Adrenal gland (tissue), 12 donors: Measurements from ENCODE around the gene HBP1. TPM values are rescaled to one million over a fixed set of nuclear protein-coding genes. Genes with fewer than 3 reads are reported as not detected.

Experiments
- DNase-seq, 7 donors: peaks; one replicate each; pipeline ENCODE4 v3.0.0-alpha.2; 2019 to 2020
- H3K27ac ChIP-seq, 5 donors: fragments of 200-600 bp; sonication (generic) in 4 of 5; 1 replicate in 3 of 5; 2 replicates in 2 of 5; pipeline versions ENCODE4 v1.5.1 to v1.8.0; 2016 to 2020; ENCODE audit warnings: mild to moderate bottlenecking in 1 of 5
- H3K27me3 ChIP-seq: fragments of 200-600 bp; 2 replicates; pipeline ENCODE4 v1.8.0; 2021
- H3K36me3 ChIP-seq, 2 donors: fragments of 200-600 bp; replicated peaks in 1 of 2; 1 replicate in 1 of 2; 2 replicates in 1 of 2; pipeline versions ENCODE4 v1.5.1 to v1.8.0; 2018 to 2022
- H3K4me1 ChIP-seq, 2 donors: fragments of 200-600 bp; replicated peaks in 1 of 2; 1 replicate in 1 of 2; 2 replicates in 1 of 2; pipeline versions ENCODE4 v1.5.1 to v1.8.0; 2018 to 2021
- H3K4me3 ChIP-seq, 4 donors: fragments of 200-600 bp; sonication (generic) in 3 of 4; one replicate each; pipeline ENCODE4 v1.5.1; 2016 to 2018
- H3K9me3 ChIP-seq, 3 donors: fragments of 200-600 bp; sonication (generic) in 1 of 3; replicated peaks in 1 of 3; 1 replicate in 2 of 3; 2 replicates in 1 of 3; pipeline versions ENCODE4 v1.5.1 to v1.8.0; 2016 to 2021
- CTCF ChIP-seq, 6 experiments: fragments of 450-650 bp in 4 of 6; fragments of 200-600 bp in 2 of 6; sonication (generic) in 1 of 6; IDR thresholded peaks; 1 replicate in 5 of 6; 2 replicates in 1 of 6; pipeline versions ENCODE4 v1.5.1 to v1.8.0; 2016 to 2021; ENCODE audit warnings: antibody characterized with exemption in 6 of 6, mild to moderate bottlenecking in 2 of 6, moderate library complexity in 1 of 6
- POLR2A ChIP-seq, 2 donors: fragments of 450-650 bp; IDR thresholded peaks; one replicate each; pipeline ENCODE4 v1.6.1; 2017; ENCODE audit warnings: antibody characterized with exemption in 2 of 2, mild to moderate bottlenecking in 2 of 2, moderate library complexity in 1 of 2
- WGBS, 4 donors: extraction: QIAGEN DNeasy Blood & Tissue Kit in 2 of 4; methylation state at CpG; one replicate each; pipeline versions ENCODE4 v1.1.5 to v1.1.7; 2013 to 2017; 5-methylcytosine and 5-hydroxymethylcytosine counted together
- intact Hi-C, 2 donors: fragments of 100-400 bp; cut with DNase I; formaldehyde crosslinking; loops; one replicate each; pipeline versions ENCODE4 v1.14.1 to v1.15.0; 2022 to 2023
- polyA plus RNA-seq, 3 donors: library from polyadenylated mRNA; stranded (reverse); fragments of 200-250 nt in 2 of 3; fragments of 350-450 nt in 1 of 3; fragmentation: Illumina TruSeq in 1 of 3; extraction: RNeasy Lipid Tissue Mini Kit (QIAGEN cat#74804) in 1 of 3; gene quantifications; one replicate each; pipeline ENCODE4 v1.2.3, GENCODE V29; 2013 to 2014
- total RNA-seq, 9 donors: library from RNA; depleted of rRNA in 4 of 9; stranded (reverse); fragments of >200 nt in 4 of 9; fragments of 120-200 nt in 1 of 9; fragmentation: NEBNext Ultra II Directional in 1 of 9; extraction: Animal tissue kit (Norgen Biotek cat#: 25700) in 1 of 9; gene quantifications; one replicate each; pipeline versions ENCODE4 v1.1.0 to v1.2.4, GENCODE V29; 2013 to 2023
- donor health status: healthy with polysubstance abuse.
- donor health status: Bipolar disorder and iron deficiency.
- donor health status: DM: yes; HTN: yes; CAD: no.
- donor health status: DM: no; HTN: no; CAD: no.
- donor health status: DM: no; HTN: no; CAD: no.
- donor health status: DM: yes; HTN: yes; CAD: no.

The HBP1 gene
- total and polyA plus RNA-seq, 12 donors, result 36.2 to 158 (median 84.7) TPM

DNA sequence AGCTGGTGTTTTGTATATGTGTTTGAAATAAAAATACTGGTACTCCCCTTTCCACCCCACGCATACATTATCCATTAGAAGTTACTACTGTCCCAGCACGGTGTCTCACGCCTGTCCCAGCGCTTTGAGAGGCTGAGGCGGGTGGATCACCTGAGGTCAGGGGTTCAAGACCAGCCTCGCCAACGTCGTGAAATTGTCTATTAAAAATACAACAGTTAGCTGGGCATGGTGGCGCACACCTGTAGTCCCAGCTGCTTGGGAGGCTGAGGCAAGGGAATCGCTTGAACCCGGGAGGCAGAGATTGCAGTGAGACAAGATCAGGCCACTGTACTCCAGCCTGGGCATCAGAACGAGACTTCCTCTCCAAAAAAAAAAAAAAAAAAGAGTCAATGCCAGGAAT lies 2.7 kb downstream of the HBP1 start:
- H3K9me3 ChIP-seq, result no peaks in the 10 kb centered on the region
- H3K27ac ChIP-seq, result peak overlapping the region in 2 of 5 donors; percentile 21 to 99
- H3K4me3 ChIP-seq, result peak overlapping the region in 1 of 4 donors; percentile 9
- TF ChIP-seq POLR2A (IDR thresholded peaks at IDR 0.05) (no peak), CTCF (IDR thresholded peaks at IDR 0.05) (no peak)
- H3K4me1 ChIP-seq, result peaks cover 32 to 55% of the 10 kb centered on the region in 2 donors
- intact Hi-C loops, result no loop called here
- 85 to 88% (median 86%) methylated on average over 12 of the region's 12 CpGs for WGBS, 4 donors
- no peaks in the 10 kb centered on the region for H3K36me3 ChIP-seq
- no peaks in the 10 kb centered on the region for H3K27me3 ChIP-seq
- DNase-seq, result no peak

DNA sequence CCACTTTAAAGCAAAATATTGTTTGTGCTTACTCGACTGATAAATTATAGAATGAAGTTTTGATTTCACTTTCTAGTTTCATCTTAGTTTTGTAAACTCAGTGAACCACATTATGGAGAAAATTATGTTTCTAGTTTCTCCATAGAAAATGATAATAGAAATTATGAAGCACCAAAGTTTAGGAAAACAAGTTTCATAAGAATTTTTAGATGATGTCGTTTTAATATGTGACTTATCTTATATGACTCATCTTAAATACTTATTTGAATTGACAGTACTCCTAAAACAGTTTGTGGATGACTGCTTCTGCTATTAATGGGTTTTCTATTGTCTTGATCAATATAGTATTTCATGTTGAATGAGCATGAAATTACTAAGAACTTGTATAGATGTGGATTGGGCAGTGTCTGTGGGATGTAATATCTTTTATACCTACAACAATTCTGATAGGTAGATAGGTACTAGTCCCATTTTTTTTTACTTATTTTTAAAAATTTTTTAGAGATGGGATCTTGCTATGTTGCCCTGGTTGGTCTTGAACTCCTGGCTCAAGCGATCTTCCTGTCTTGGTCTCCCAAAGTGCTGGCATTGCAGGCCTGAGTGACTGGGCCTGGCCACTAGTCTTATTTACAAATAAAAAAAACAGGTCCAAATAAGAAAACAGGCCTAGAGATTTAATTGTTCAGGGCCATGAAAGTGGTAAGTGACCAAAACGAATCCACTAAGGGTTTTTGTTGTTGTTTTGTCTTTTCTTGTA lies 3.7 kb downstream of the HBP1 start:
- intact Hi-C loops, result no loop called here
- H3K9me3 ChIP-seq, result no peaks in the 10 kb centered on the region
- no peak overlapping the region for H3K27ac ChIP-seq
- peaks cover 32 to 53% of the 10 kb centered on the region in 2 donors for H3K4me1 ChIP-seq
- no peak for DNase-seq
- H3K4me3 ChIP-seq, result no peak overlapping the region
- no peaks in the 10 kb centered on the region for H3K36me3 ChIP-seq
- no peak for TF ChIP-seq CTCF (IDR thresholded peaks at IDR 0.05)
- TF ChIP-seq POLR2A (IDR thresholded peaks at IDR 0.05), result no peak
- no peaks in the 10 kb centered on the region for H3K27me3 ChIP-seq
- WGBS, 4 donors, result 62 to 72% (median 69%) methylated on average over 4 of the region's 4 CpGs

GRCh38 chr7:107173191-107173590 lies 4.4 kb downstream of the HBP1 start:
- DNase-seq, result no peak
- Histone ChIP-seq H3K36me3 (no peaks in the 10 kb centered on the region), H3K4me3 (no peak overlapping the region), H3K4me1 (peaks cover 32 to 53% of the 10 kb centered on the region in 2 donors), H3K27me3 (no peaks in the 10 kb centered on the region), H3K27ac (peak overlapping the region in 1 of 5 donors; percentile 18), H3K9me3 (no peaks in the 10 kb centered on the region)
- intact Hi-C loops, result no loop called here
- TF ChIP-seq POLR2A (IDR thresholded peaks at IDR 0.05), result no peak
- no peak for TF ChIP-seq CTCF (IDR thresholded peaks at IDR 0.05)
- 82 to 89% (median 85%) methylated on average over 2 of the region's 2 CpGs for WGBS, 4 donors

DNA sequence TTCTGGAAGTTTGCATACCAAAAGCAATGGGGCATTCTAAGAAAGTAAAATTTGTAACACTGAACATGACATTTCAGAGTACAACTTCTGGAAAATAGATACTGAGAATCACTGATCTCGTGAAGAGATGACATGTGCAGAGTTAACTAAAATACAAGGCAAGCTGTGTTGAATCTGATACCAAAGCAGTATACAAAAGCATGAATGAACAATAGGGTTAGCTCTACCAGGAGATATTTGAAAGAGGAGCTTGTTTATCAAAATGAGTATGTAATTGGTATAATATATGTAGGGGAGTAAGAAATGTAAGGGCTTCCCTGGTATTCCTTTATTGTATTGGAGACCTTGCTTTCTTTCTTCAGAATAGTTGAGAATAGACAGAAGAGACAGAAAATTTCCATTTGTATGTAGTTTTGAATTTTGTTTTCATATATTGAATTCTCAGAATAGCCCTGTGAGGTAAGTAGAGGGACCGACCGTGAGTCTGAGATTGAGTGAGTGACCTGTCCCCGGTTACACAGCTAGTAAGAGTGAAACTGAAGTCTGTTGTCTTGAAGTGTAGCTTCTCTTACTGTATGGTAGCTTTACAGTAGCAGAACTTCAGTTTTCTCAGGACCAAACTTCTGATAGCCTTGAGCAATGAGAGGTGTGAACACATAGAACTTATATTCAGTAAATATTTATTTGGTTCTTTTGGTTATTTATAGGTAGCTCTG lies 5.0 kb downstream of the HBP1 start:
- H3K36me3 ChIP-seq, result no peaks in the 10 kb centered on the region
- H3K27ac ChIP-seq, result peak overlapping the region in 1 of 5 donors; percentile 18
- intact Hi-C loops, result no loop called here
- TF ChIP-seq POLR2A (IDR thresholded peaks at IDR 0.05) (no peak), CTCF (IDR thresholded peaks at IDR 0.05) (no peak)
- H3K9me3 ChIP-seq, result no peaks in the 10 kb centered on the region
- DNase-seq, result no peak
- H3K27me3 ChIP-seq, result no peaks in the 10 kb centered on the region
- 32 to 41% (median 36%) methylated on average over 4 of the region's 4 CpGs for WGBS, 4 donors
- H3K4me1 ChIP-seq, result peaks cover 32 to 54% of the 10 kb centered on the region in 2 donors
- H3K4me3 ChIP-seq, result no peak overlapping the region
